GM11168 (cell line): Measurements from ENCODE around the gene ZNF214.

Experiments used
- in situ Hi-C: fragments of 300-500 bp; cut with MboI; formaldehyde crosslinking; loops from one replicate; pipeline ENCODE4 v1.12.0; 2022; ENCODE audit warnings: low sequenced_read_pairs; ENCODE audit not compliant: unreplicated experiment

Gene ZNF214

DNA sequence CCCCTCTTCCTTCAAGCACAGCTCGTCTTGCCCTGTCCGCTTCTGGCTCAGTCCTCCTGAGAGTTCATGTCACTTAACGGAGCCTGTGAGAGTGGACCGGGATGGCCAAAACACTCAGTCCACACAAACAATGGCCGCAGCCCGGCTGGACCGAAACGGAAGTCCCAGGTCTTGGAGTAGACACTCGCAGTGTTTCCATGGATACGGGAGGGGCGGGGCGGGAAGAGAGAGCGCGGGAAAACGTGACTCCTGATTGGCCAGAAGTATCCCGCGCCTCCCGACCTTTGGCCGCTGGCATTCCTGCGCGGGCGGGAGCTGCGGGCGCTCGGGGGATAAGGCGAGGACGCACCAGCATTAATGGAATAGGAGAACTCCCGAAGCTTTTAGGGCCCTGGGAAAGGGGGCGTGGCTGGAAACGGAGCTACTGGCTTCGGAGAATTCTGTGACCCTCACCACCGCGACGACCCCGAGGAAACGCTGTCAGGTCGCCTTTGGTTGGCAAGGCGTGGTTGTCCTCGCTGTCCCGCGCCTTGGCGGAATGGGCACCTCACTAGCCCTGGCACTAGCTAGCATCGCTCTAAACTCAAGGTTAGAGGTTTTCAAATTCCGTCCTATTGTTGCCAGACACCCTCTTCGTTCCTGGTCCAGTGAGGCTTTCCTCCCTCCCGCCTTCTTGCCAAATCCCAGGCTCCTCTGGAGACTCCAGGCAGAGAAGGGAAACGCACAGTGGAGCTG, at the start of gene ZNF214, which contains the start of gene NLRP14:
ZNF214 (minus strand) TSS at position 164 of the 735 bp plus-strand sequence. CDS start 17,511 bp downstream, outside the sequence.
NLRP14 (plus strand) TSS at position 297 of the 735 bp plus-strand sequence. CDS start 18,108 bp downstream, outside the sequence.
- in situ Hi-C loops: no loop called here

DNA sequence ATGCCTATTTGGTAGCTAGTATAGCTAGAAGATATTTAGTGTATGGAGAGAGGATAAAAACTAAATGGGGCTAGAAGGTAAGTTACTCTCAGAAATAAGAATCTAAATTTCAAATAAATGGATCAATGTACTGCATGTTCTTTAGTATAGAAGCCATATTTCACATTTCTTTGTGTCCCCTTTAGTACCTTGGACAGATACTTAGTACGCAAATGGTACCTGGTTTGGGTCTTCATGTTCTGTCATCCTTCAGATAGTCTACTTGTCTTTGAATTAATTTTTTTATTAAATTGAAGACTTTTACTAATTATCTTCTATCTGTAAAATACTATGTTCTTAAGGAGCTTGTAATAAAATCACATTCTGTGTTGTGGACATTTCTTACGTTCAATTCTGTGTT, 42.4 kb upstream of the ZNF214 start:
- in situ Hi-C loops: no loop called here

DNA sequence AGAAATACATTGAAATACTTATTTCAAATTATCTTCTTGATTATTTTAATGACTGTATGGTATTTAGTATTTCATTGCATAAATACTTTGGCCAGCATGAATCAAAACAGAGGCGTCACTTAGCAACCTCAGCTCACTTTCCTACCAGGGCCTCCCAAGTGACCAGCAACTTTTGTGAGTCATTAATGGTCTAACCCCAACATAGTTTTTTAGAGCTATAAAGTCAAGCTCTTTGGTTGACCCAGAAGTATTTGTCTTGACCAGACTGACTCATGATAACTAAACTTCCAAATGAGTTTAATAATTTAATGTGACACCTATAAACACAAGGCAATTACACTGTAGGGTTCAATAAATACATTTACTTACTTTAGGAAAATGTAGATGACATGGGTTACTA, 40.7 kb upstream of the ZNF214 start:
- in situ Hi-C loops: no loop called here

DNA sequence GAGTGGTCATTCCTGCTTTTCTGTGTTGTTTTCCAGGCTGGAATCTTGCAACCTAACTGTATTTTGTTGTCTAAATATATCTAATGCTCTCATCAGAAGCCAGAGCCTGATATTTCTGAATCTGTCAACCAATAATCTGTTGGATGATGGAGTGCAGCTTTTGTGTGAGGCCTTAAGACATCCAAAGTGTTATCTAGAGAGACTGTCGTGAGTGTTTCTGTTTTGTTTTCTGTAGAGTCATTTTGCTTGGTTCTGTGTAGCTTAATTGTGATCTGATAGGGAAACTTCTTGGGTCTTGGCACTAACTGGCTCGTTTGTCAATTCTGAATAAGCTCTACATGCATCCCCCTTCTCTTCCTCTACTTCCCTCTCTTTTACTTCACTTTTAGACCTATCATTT, 37.5 kb upstream of the ZNF214 start:
- in situ Hi-C loops: no loop called here

DNA sequence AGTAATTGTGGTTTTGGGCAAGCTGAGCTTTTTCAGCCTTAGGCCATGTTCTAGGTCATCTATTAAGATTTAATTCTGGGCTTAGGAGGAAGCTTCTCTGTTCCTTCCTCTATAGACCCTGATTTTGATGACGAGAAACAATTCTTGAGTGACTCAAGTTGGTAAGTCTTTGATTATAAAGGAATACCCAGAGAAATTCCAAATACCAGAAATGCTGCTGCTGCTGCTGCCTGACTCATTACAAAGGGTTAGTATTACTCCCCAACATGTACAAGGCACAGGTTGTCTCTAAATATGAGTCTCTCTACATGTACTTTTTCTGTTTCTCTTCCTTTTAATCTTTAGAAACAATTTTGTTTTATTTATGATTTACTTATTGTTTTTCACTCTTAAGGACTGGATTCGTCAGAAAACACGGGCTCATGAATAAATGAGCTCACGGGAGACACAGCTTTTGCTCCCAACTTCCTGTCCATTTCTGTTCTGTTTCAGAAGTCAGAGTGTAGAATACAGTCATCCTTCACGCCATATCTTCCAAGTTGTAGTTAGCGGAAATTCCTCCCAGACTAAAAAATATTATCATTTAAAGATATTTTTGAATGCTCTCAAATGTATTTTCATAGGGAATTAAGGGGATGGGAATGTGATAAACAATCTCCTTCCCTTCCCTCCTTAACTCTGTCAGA, 36.8 kb upstream of the ZNF214 start:
- in situ Hi-C loops: no loop called here

DNA sequence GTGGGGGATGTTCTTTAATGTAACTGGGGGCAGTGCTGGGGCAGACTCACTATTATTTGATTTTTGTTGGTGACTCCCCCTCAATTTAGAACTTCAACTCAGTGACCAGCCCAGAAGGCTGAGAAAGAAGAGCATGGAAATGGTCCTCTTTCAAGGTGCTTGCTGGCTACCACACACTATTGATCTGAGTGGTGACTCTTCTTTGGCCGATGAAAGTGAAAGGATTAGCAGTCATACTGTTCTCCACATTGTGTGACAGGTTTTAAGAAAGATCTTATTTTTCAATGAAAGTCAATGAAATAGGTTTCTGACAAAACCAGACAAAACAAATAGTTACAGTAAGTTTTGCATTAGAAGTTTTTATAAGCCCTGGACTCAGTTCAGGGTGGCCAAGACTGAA, 30.0 kb upstream of the ZNF214 start:
- in situ Hi-C loops: no loop called here

DNA sequence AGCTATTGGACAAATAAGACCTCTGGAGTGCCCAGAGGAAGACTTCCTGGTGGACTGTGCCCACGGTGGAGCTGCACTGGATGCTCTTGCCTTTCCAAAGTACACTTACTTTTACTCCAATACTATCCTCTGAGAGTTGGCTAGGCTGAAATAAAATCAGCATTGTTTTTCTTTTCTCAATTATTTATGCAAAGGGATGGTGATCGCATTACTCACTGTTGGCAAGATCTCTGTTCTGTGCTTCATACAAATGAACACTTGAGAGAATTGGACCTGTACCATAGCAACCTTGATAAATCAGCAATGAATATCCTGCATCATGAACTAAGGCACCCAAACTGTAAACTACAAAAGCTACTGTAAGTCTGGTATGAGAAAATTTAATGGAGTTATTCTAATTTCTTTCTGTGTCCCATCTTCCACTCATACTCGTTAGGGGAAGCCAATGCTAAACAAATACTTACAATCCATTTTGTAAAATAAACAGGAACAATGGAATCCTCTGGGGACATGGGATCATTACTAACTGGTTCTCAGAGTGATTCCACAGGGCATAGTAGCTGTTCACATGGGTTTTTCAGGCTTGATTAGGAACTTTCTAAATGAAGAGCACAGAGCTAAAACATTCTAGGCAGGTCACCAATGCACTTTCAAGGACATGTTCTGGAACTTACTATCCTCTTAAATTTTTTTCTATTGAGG, 26.5 kb upstream of the ZNF214 start:
- in situ Hi-C loops: no loop called here

DNA sequence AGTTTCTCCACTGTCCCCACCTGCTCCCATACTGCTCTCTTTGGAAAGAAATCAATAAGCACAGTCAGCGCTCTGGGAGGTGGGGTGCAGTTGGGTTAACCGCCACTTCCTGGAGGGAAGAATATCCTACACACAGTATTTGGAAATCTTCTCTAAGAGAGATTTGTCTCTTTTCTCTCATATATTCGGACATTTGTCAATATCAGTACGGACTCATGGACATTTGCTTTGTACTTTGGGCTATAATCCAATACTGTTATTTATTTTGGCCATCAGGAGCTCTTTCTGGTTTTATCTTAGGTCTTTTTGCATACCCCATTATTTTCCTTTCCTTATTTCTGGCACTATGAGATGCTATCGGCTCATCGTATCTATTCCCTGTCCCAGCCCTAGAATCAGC, 13.9 kb upstream of the ZNF214 start:
- in situ Hi-C loops: no loop called here

DNA sequence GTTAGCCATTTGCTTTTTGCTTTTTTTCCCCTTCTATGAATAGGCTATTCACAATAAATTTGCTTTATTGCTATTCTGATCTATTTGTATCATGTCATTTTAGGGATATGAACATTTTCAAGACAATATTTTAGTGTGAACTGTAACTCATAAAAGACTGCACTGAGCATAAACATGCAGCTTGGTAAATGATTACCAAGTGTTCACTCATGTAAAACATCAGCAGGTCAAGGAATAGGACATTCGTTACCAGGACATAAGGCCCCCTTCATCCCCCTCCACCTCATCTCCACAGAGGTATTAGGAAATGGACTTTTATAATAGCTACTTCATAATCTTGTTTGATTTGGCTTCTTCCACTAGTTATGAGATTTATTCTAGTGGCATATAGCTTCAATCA, 12.5 kb upstream of the ZNF214 start:
- in situ Hi-C loops: no loop called here

DNA sequence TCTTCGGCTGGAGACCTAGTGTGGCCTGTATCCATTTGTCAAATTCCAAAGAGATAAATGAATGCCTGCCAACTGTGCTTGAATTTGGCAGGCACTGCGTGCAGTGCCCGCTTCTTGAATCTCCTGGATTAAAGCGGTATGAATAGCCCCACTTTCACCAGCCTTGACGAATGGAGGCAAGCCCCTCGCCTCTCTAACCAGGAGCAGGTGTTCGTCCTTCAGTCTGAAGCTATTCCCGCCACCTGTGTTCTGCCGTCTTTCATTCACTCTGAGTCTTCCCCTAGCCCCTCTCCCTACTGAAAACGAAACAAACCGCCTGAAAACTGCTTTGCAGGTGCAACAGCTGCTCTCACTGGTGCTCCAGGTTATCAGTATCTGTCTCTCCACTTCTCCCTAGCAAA, 11.3 kb upstream of the ZNF214 start:
- in situ Hi-C loops: no loop called here

DNA sequence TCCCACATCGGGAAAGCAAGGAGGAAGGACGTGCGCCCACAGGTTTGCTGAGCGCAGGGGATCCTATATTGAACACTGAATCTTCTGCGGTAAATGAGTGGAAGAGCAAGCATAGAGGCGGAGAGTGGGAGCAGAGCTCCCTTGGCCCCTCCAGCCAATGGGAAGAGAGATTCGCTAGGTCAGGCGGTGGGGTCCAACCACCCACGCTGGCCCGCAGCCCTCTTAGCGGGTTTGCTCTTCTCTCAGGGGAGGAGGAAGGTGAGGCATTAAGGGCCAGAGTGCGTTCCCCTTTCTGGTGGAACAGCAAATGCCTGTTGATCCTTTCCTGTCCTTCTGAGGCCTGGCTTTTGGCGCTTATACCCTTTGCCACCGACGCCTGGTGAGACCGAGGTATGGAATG, 10.7 kb upstream of the ZNF214 start:
- in situ Hi-C loops: no loop called here

DNA sequence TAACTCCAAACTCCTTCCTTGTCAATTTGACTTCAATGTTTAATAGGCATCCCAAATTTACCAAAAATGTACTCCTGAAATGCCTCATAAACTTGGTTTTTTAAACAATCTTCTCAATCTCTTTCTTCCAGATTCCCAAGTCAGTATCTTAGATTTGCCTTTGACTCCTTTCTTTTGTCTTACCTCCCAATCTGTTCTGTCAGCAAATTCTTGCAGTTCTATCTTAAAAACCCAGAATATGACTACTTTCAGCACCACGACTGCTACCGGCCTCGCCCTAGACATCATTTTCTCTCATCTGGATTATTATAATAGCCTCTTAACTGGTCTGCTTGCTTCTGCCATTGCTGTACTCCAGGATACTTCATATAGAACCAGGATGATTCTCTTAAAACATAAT, 8.0 kb upstream of the ZNF214 start:
- in situ Hi-C loops: no loop called here

DNA sequence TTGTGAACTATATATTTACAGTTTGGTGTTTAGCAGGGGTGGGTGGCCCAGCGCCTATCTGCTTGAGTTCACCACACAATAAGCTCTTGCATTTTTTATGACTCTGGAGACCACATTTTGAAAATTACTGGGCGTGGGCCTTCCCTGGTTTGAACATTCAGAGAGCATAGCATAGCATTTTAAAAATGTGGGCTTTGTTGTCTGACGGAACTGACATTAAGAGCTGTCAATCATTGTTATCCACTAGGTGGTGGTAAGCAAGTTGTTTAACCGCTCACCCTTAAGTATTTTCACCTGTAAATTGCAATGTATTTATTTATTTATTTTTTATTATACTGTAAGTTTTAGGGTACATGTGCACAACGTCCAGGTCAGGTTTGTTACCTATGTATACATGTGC, 1.2 kb upstream of the ZNF214 start:
- in situ Hi-C loops: no loop called here

DNA sequence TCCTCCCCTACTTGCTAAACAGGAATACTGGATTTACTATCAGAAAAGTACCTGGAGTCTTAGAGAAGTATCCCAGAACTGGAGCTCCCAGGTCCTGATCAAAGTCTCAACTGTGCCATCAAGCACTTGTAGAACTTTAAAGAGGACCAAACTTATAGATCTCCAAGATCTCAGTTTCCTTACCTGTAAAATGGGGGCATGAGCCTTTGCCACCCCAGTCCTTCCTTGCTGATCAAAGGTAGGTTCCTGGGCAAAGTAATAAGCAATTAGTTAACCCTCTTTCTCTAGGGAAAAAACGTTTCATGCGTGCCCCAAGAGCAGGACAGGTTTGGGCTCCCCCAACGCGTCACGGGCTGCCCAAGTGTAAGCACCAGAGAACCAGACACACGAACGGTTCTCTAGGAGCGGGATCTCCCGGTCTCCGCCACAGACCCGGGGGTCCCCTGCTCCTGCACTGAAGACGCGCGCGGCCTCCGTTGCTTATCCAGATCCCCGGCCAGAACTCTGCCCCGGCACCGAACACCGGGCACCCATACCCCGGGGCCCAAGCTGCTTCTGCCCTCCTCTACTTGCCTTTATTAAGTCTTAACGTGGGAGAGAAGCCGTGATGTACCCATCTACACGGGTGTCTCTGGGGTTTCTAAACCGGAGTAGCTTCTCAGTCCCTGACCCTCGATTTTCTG, 505 bp downstream of the ZNF214 start:
- in situ Hi-C loops: no loop called here

DNA sequence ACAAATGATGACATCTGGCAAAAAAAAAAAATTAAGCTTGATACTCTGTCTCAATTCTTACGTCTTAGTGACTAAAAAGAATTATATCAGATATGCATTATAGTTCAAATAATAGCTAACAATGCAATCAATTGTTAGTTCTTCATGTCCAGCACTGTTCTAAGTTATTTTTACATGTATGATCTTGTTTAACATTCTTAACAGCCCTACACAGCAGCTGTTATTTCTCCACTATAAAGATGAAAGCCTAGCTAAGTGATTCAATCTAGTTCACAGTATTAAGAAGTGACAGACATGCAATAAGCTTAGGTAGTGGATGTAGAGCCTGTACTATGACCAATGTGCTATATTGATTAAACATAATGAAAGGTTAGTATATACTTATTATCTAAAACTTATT, 4.1 kb downstream of the ZNF214 start:
- in situ Hi-C loops: no loop called here

DNA sequence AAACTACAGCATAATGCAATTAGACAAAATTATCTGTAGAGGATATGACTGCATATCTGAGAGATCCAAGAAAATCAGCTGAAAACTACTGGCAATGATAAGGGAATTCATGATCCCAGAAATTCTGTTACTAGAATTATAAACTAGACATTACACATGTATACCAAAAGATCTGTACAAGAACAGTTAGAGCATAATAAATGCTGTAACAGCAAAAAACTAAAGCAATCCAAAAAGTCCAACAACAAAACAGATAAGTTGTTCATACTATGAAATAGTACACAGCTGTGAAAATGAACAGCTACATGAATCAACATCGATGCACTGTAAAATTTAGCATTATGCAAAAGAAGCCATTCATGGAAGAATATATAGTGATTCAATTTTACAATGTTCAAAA, 6.0 kb downstream of the ZNF214 start:
- in situ Hi-C loops: no loop called here

DNA sequence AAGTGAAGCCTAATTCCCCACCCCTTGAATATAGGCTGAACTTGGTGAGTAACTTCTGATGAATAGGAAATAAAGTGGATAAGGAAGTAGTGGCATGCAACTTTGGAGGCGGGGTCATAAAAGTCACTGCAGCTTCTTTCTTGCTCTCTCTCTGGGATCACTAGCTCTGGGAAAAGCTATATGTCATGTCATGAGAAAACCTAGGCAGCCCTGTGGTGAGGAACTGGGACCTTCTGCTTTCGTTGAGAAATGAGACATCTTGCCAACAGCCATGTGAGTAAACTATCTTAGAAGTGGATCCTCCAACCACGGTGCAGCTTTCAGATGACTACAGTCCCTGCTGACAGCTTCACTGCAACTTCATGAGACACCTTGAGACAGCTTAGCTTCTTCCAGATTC, 15.7 kb downstream of the ZNF214 start:
- in situ Hi-C loops: no loop called here

DNA sequence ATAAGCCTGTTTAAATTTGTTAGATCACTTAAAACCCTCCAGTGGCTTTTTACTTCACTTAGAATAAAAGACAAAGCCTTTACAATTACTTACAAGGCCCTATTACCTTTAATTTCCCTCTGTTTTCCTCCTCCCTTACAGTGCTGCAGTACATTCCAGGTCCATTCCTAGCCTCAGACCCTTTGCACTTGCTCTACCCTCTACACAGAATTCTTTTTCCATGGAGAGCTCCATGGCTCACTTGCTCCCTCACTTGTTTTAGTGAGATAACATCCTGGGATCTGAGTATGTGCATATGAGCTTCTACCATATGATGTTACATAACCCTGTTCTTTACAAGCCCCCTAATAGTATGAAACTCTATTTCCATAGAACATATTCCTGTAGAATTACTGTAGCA, 24.4 kb downstream of the ZNF214 start:
- in situ Hi-C loops: no loop called here

DNA sequence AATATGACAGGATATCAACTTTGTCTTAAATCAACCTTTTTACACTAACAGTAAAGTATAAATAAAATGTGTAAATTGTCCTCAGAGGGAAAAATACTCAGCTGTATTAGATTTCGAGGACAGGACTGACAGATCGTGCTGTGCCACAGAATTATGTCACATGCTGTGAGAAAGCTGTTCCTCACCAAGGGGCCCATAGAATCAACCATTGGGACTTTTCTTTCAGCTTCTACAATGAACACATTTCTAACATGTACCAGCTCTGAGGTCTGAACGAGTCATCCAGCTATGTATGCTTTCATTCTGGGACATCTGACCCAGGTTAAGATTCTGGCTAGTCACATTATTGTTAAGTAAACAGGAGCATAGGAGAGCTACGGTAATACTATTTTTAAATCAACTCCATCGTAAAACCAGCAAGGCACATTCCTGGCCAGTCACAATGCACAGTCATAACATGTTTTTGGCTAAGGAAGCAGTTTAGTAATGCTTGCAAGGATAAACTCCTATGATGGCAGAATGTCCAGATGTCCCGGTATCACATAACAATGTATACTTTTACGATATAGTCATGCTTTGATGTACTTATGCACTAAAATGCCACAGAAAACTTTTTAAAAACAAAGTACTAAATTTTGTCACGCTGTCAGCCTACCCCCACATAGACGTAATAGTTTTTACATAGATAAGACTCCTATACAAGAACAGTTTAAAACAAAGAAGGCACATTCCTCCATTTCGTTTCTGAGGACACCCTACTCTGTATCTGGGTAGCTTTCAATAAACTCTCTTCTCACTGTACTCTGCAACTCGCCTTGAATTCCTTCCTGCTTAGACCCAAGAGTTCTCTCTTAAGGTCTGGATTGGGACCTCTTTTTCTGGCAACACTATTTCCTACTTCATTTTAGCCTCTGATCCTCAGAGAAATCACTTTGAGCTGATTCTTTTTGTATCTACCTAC, 27.4 kb downstream of the ZNF214 start:
- in situ Hi-C loops: no loop called here

DNA sequence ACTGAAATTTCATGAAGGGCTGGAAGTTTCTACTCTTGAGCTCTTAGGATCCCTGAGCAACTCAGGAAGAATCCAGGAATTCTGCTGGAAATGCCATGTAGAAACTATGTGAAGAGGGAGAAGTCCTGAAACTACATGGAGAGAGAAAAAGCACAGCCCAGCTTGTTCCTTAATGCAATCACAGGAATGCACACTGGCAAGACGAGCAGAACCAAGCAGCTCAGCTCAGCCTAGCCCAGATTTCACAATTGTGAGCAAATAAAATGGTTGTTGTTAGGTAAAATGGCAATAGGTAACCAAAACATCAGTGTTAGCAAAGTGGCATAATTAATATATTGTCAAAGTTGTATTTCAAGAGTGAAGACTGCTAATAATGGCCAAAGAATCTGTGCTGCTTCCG, 28.1 kb downstream of the ZNF214 start:
- in situ Hi-C loops: no loop called here
